Measurements from ENCODE around the gene TRPC4.

Gene TRPC4

DNA sequence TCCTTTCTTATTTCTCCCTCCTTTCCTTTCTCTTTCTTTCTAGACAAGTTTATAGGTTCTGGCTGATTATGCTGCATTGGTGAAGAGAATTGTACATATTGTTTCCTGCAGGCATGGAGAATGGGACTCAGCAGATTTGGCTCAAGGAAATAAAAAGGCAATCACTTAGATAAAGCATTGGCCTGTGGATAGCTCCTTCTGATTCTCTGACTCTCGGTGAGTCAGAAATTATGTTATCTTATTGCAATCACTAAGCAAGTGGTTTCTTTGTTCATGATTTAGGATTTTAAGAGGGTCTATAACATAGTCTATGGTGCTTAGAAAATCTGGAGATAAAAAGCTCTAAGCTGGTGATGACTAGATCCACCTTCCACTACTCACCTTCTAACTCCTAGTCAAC is 217.0 kb downstream of the TRPC4 start:
- no peak for DNase-seq

DNA sequence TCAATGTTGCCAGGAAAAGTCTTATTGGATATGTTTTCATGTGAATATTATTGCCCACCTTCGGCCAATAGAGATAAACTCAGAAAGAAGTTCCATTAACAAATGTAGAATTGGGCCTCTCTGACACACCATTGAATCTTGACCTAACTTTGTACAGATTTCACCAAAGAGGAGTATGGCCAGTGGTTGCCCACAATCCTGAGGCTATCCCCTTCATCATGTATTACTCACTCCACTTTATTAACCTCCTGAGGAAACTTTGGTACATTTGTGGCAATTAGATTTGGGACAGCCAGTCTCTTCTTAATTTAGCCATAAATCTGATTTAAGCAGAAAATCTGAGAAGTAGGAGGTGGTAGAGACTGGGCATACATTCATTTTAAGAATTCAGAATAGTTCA is 217.7 kb downstream of the TRPC4 start:
- DNase-seq = no peak

DNA sequence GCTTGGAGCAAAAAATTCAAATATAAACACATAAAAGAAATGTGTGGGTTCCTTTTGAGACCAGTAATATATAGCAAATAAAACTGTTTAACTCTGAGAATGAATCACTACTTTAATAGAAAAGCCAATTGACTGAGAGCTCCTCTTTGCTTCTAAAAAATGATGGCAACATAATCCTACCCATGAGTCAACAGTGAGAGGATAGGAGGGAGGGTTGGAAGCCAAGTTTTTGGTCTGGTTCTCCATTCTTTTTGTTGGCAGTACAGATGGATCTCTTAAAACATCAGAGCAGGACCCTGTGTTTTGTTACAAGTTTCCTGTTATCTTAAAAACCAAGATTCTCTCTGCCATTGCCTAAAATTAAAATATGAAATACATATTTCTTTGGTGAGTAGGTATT is 221.0 kb downstream of the TRPC4 start:
- DNase-seq = no peak

DNA sequence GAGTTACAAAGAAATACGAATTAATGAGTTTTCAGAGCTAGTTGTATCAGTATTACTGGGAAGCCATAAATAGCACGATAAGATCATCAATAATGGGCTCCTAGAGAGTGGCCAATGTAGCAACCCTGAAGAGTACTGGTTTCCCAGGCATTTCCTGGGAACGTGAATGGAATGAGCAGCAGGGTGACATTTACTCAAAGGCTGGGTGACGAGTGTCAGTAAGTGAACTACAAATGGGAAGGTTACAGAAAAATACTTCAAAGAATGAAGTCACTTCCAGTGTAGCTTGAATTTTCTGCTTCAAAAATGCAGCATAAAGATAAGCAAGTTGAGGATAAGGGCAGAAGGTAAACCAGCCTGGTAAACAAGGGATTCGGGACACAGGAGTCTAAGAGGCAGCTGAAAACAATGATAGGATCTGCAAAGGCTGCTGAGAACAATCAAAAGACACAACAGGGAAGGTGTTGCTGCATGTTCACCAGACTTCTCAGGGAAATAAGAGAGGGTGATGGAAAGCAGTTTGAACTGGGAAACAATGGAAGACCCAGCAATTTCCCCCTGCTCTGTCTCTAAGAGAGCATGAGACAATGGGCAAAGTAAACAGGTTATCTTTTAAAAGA is 222.4 kb downstream of the TRPC4 start:
- no peak for DNase-seq

DNA sequence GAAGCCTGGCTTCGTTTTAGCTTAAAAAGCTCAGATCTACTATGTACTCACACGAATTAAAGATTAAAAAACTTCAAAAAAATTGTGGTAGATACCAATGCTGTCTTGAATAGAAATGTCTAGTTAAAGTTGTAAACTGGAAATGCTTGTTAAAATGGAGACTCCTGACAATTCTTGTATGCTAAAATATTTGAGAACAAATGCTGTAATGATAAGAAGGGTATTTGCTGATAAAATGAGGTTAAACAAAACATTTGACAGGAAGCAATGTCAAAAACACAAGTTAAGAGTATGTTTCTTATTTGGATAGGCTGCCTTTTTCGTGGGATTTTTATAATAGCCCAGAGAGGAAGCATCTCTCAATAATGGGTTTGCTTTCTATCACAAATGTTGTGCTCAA is 223.0 kb downstream of the TRPC4 start:
- no peak for DNase-seq

DNA sequence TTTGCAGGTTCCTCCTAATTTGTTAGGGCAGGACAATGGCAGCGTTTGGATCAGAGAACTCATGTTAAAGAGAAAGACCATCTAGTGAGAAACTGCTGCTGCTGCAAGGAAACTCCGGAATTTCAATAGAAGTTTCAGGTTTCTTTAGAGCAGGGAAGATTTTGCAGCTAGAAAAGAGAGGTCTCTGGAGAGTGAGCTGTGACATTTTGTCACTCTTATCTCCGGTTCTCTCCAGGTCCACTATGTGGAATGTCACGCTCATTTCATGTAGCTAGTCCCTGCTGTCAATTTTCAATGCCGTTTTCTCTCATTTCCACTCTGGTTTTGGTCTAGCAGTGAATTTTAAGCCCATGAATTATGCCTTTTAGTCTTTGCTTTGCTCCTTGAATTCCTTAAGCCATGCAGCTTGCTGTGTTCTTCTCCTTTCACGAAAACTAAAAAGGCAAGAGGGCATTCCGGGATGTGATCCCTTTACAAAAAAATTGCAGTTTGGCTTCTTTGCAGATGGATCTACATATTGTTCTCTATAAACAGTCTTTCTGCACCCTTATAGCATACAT is 224.3 kb downstream of the TRPC4 start:
- no peak for DNase-seq

DNA sequence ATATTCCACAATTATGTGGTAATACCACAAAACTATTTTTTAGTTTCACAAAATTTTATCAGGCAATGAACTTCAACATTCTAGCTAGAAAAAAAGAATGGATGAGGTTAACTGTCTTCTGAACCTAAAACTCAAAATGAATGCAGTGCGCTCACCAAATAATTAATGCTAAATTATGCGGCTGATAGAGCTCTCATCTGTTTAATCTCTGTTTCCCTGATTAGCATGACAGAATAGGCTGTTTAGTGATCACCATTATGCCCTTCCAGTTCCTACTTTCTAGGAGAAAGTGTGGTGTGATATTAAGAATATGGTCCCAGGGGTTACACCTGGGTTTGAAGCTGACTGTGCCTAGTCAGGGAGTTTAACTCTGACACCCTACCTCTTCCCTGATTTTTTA is 228.2 kb downstream of the TRPC4 start:
- DNase-seq = no peak

DNA sequence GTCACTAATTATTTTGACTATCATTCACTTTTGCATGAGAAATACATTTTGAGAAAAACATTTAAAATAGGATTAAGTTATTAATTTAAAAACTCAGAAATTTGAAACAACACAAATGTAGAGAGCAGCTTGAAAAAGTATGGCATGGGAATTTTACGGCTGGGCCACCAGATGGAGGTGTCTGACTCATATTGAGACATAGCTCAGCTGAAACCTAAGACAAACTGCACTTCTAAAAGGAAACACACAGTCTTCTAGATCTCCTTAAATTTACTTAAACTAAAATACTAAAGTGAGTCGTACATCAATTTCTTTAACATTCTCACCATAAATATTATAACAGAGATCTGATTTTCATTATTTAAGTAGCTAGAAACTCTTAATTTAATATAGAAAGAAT is 229.1 kb downstream of the TRPC4 start:
- DNase-seq = peak in 1 of 2 experiments; percentile 32

DNA sequence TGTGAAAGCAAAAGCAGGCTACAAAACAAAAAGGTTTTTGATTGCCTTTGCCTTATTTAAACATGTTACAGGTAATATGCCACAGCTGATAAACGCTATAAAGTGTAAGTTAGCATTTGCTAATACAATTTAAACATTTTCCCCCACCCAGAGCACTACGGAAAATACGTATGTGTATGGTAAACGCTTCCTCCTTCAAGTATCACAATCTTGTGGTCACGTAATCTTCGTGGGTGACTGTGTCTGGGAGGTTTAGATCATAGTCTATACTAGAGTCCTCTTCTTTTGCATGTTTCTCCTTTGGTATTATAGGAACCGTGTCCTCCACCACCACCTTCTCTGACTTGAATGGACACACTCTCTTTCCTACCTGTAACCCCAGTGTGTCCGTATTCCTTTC is 232.9 kb downstream of the TRPC4 start:
- no peak for DNase-seq

DNA sequence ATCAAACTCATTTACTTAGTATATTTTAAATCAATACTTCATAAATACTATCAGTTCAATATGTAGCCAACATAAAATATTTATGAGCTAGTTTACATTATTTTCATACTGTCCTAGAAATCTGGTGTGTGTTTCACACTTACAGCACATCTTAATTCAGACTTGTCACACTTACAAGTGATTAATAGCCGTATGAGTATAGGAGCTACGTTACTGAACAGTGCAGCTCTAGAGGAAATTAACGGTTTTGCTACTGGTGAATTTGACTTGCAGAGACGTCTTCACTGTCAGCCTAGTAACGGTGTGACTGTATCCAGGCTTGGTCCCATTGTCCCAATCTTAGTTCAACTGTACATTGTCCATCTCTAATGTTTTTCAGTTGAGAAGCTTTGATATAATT is 237.3 kb downstream of the TRPC4 start:
- DNase-seq = no peak

DNA sequence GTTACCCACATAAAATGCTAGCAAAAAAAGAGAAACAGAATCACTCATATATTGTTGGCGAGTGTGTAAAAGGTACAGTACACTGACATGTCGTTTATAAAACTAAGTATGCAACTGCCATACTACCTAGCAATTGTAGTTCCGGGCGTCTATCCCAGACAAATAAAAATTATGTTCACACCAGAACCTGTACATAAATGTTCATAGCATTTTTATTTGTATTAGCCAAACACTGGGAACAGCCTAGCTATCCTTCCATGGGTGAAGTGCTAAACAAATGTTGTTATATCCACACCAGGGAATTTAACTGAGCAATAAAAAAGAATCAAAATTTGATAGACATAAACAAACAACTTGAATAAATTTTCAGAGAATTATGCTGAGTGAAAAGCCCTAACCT is 242.1 kb downstream of the TRPC4 start:
- peak in 1 of 2 experiments; percentile 17 for DNase-seq

DNA sequence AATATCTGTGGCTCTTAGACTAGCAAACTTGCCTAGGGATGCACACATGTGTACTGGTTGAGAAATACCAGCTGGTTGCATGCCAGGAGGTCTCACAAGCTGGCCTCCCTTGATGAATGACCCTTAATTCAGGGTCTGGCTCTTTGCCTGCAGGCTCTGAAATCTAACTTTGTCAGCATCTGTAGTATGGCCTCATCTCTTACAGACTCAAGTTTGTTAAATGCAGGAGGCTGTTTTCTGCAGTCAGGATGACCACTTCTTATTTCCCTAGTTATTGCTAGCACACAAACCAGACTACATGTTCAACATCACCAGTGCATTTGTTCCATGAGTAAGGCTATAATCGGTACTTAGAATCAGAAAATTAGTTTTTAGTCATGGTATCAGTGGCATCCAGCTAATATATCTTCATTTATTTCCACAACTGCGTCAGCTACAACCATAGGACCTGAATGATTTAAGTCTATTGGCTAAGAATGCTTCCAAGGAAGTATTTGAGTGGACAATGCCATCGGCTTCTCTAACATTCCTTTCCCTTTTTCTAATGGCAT is 247.7 kb downstream of the TRPC4 start:
- no peak for DNase-seq

DNA sequence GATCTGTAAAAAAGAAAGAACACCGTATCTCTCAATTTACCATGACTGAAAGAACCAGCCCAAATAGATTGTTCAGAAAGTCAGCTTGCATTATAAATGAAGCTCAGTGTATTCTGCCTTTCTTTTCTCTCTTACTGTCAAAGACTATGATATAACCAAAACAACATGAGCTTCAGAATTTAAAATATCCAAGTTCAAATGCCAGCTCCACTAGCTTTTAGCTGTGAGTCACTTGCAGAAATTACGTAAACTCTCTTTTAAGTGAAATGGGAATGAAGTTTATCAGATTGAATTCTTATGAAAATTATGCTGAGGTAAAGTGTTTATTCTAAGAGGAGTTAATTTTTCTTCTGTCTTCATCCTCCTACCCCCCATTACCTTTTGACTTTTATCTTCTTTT is 251.0 kb downstream of the TRPC4 start:
- no peak for DNase-seq

DNA sequence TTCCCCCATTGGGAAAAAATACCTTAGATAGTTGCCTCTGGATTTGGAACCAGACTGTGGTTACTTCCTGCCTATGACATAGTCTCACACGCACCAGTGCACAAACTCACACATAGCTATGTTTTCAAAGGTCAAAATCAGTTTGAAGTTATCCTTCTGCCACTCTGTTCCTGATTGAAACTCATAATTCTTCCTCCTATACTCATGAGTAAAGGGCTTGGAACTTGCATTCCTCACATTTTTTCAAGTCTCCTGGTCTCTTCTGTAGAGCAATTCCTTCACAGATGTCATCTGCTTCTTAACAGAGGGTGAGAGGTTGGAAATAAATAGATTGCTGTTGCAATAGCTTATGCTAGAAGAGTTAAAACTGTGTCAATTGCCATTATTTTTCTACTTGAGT is 252.4 kb downstream of the TRPC4 start:
- no peak for DNase-seq

DNA sequence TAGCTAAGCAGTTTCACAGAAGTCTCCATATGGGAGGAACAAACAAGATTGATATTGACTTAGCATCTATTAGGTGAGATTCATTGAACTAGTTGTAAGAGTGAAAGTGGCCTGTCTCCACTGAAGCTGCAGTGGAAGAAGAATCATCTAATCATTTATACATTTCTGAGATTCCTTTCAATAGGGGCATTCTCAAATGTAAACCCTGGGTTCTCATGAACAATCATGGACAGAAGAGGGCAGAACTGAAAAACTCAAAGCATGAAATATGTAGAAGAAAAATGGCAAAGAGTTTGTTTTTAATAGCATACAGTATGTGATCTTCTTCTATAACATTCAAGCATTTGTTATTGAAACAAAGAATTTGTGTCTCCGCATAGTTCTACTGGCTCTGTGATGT is 253.4 kb downstream of the TRPC4 start:
- DNase-seq = no peak

DNA sequence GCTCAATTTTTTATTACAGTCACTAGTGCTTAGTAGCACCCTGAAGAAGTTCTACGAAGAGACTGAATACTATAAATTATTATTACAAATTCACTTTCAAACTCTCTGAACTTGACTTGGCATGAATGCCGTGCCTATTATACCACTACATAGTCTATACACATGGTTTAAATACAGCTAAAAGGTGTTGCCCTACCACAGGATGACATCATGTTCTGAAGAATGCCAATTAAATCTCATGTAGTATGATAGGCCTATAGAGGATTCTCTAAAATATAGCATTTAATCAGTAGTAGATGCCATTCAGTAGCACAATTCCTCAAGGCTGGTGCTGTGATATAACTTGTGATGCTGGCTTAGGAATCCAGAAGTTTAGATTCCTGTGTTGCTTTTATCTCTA is 254.3 kb downstream of the TRPC4 start:
- DNase-seq = no peak

DNA sequence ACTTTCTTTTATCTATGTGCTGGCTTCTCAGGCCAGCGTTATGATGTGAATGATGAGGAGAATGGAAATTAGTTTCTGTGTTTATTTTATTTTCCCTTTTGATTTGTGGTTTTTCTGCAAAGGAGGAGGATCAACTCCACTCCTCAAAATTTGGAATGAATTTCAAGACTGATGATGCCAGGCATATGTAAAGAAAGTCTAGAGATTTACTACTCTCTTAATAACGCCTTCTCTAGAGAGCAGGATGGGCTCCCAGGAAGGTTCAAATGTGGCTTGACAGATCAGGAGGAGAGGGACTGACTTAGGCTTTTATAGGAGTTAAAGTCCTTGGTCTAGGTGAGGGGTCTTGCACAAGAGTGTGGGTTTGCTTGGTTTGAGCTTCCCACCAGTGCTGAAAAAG is 255.9 kb downstream of the TRPC4 start:
- no peak for DNase-seq

DNA sequence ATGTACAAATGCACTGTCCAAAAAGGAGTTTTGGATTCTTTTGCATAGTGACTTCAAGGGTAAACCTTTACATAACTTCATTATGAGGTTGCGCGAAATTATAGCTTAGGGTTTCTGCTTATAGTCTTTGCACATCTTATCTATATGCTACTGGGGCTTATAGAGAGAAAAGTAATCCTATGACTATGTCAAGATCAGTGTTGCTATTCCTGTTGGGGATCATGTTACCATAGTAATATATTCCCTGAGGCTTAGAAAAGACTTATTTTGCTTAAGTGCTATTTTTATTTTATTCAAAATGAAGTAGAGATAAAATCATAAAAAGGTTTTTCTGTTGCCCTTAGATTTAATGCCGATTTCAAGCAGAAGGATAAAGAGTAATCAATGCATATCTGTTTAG is 256.3 kb downstream of the TRPC4 start:
- no peak for DNase-seq

DNA sequence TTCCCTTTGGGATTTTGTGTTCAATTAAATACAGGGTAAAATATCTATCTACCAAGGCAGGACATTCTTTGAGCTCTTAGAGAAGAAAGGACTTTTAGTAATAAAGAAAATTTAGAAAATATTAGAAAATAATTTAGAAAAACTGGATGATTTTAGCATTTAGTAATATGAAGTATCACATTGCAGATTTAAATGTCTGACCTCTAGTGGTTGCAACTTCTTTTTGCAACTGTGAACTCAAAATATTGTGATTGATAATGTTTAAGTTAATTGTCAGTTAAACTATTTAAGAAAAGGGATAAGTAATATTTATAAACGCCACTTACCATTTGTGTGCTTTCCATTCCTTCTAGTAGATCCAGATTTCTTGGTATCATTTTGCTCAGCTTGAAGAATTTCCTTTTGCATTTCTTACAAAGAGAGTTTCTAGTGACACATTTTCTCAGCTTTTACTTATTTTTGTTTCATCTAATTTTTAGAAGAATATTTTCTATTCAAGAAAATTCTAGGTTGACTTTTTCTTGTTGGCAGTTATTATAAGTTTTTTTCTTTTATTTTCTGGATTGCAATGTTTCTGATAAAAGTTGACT is 260.7 kb downstream of the TRPC4 start:
- DNase-seq = no peak

DNA sequence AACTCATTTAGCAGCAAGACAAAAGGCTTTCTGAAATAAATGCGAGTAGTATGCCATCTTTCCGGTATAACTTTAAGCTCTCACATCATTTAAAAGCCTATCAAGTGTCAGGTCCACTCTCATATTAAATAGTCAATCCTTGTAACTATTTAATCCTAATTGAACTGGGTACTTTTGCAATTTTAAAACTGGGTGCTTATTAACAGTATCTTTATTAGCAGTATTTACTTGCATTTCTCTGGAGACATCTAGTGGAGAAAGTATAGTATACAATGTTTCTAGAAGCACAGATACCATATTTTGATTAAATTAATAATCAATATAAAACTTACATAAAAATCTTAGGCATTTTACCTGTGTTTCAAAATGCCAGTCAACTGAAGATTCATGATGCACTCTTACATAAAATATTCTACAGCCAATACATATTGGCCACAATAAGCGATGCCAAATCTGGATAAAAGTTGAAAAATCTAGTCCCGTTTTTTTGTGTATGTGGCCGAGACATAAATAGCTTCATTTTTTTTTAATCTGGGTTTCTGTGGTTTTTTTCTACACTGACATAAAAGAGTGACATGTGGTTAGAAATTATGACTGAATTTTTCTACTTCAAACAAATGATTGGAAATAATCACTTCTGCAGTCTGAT is 266.7 kb downstream of the TRPC4 start:
- no peak for DNase-seq

DNA sequence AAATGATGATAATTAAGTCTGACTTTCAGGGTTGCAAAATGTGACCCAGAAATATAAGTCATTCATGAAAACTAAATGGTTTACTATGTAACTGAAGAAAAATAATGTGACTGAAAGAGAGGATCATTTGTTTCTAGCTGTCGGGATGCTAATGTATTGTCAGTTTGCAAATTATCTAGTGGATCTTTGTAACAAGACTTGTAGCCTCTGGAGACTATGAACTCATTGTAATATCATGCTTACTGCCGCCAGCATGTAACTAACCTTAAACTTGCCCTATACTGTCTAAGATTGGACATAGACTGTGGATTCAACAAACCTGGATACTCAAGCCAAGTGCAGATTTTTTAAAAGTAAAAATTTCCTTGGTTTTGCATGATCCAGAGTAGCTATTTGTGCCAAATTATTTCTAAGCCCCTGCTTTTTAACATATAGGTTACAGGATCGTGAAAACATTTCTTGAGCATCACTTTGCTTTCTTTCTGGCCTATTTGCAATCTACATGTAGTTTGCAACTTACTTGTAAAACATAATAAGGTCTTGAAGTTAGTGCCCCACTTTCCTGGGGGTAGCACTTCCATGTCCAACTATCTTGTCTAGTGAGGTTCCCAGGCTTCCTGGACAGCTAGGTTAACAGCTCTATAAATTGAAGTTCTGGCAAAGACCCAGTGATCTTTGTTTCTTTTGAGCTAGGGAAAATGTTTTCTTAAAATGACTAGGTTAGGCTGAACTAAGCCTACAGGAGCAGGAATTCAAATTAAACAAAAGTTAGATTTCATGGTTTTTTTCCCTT is 267.7 kb downstream of the TRPC4 start:
- no peak for DNase-seq

DNA sequence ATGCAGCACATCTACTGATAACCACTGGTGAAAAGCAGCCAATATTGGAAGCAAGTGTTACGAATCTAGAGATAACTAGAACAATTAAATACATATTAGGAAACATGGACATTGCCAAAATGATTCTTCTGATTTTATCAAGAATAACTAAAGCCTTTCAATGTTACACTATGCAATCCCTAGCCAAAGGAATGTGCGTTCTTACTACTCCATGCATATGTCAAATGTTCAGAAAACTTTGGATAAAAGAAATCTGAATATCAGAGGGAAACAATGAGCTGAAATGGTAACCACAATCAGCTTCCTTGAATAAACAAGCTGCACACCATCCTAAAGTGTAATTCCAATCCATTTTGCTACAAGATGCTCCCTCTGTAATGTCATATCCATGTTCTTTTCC is 270.1 kb downstream of the TRPC4 start:
- no peak for DNase-seq

DNA sequence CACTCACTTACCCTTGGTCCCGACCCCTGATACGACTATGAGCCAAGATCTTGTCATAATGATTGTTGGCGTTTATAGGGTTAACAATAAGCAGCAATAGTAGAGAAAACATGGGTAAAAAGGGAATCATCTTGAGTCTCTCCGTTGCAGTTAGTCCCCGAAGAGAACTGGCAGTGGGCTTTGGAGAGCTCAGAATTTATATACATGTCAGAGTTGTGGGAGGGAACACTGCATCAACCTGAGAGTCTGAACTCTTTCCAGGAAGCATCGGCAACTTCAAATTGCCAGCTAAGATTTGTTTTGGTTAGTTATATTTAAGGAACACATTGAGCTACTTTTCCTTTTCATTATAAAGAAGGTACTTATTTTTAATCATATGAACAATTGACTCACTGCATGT is 271.0 kb downstream of the TRPC4 start, which contains the start of gene POSTN:
Gene POSTN (minus strand): TSS at position 172 of the 400 bp plus-strand sequence. CDS start 42 bp downstream, at position 130.
- DNase-seq = no peak
